IPS-18c (cell line): ENCODE measurements around the gene HOXA10.

Source experiments
- H3K4me3 ChIP-seq: 2 replicates; pipeline ENCODE4 v1.7.0; 2013; ENCODE audit warnings: low read depth, mild to moderate bottlenecking, low read length, moderate library complexity; ENCODE audit not compliant: insufficient read depth
- H3K9me3 ChIP-seq: one replicate; pipeline ENCODE4 v1.6.1; 2013; ENCODE audit warnings: mild to moderate bottlenecking, low read length, moderate library complexity; ENCODE audit not compliant: control insufficient read depth, insufficient read depth

The HOXA10 gene

GRCh38 chr7:27173956-27174873 lies at the start of gene HOXA10:
Gene HOXA10 (minus strand): TSS chr7:27174320. CDS start chr7:27174306, 14 bp downstream.
- Histone ChIP-seq H3K9me3 (peaks cover 6% of the 10 kb centered on the region), H3K4me3 (no peak within 1 kb of the TSS; the same call in 1 of the 2 replicates)

- no peak overlapping the region for H3K4me3 ChIP-seq
- H3K9me3 ChIP-seq, result no peaks in the 10 kb centered on the region
These were observed 47.2 kb upstream of the HOXA10 start for GRCh38 chr7:27221201-27221797.

GRCh38 chr7:27220440-27220955 lies 46.4 kb upstream of the HOXA10 start:
- Histone ChIP-seq H3K9me3 (no peaks in the 10 kb centered on the region), H3K4me3 (no peak overlapping the region)

- Histone ChIP-seq H3K4me3 (no peak overlapping the region), H3K9me3 (no peaks in the 10 kb centered on the region)
These were observed 45.7 kb upstream of the HOXA10 start for GRCh38 chr7:27219821-27220220.

GRCh38 chr7:27217951-27218350 lies 43.8 kb upstream of the HOXA10 start:
- Histone ChIP-seq H3K9me3 (no peaks in the 10 kb centered on the region), H3K4me3 (no peak overlapping the region)

GRCh38 chr7:27215356-27215755 lies 41.2 kb upstream of the HOXA10 start:
- Histone ChIP-seq H3K4me3 (no peak overlapping the region), H3K9me3 (peaks cover 2% of the 10 kb centered on the region)

- H3K4me3 ChIP-seq, result no peak overlapping the region
These were observed 40.3 kb upstream of the HOXA10 start for GRCh38 chr7:27214239-27214950.

GRCh38 chr7:27213433-27214238 lies 39.5 kb upstream of the HOXA10 start:
- peak overlapping the region; percentile 28 for H3K4me3 ChIP-seq
- peaks cover 2% of the 10 kb centered on the region for H3K9me3 ChIP-seq

More at GRCh38 chr7:27214239-27214950, 40.3 kb upstream of the HOXA10 start:
- H3K9me3 ChIP-seq, result peaks cover 2% of the 10 kb centered on the region

GRCh38 chr7:27212497-27213432 lies 38.6 kb upstream of the HOXA10 start:
- Histone ChIP-seq H3K4me3 (peak overlapping the region; percentile 28), H3K9me3 (peaks cover 2% of the 10 kb centered on the region)

- Histone ChIP-seq H3K9me3 (peaks cover 2% of the 10 kb centered on the region), H3K4me3 (no peak overlapping the region)
These were observed 37.7 kb upstream of the HOXA10 start for GRCh38 chr7:27211764-27212204.

- Histone ChIP-seq H3K4me3 (no peak overlapping the region), H3K9me3 (peaks cover 2% of the 10 kb centered on the region)
These were observed 36.9 kb upstream of the HOXA10 start for GRCh38 chr7:27211084-27211446.

GRCh38 chr7:27210441-27211083 lies 36.4 kb upstream of the HOXA10 start:
- H3K9me3 ChIP-seq, result peaks cover 2% of the 10 kb centered on the region
- no peak overlapping the region for H3K4me3 ChIP-seq

GRCh38 chr7:27209933-27210440 lies 35.9 kb upstream of the HOXA10 start:
- H3K4me3 ChIP-seq, result no peak overlapping the region
- peaks cover 2% of the 10 kb centered on the region for H3K9me3 ChIP-seq

GRCh38 chr7:27208998-27209397 lies 34.9 kb upstream of the HOXA10 start:
- H3K9me3 ChIP-seq, result peaks cover 5% of the 10 kb centered on the region

GRCh38 chr7:27207348-27207985 lies 33.3 kb upstream of the HOXA10 start:
- peaks cover 5% of the 10 kb centered on the region for H3K9me3 ChIP-seq
- H3K4me3 ChIP-seq, result no peak overlapping the region

More at GRCh38 chr7:27208998-27209397, 34.9 kb upstream of the HOXA10 start:
- H3K4me3 ChIP-seq, result no peak overlapping the region
